Measurements from ENCODE around the gene MOB3B.
"Not testable (repeated sequence)": the region's sequence is repeated elsewhere in the genome, so short reads cannot be mapped to it uniquely, and the experiment has no call there.

The MOB3B gene

GRCh38 chr9:27442464-27442863 lies 87.2 kb downstream of the MOB3B start:
- no peak for DNase-seq

DNA sequence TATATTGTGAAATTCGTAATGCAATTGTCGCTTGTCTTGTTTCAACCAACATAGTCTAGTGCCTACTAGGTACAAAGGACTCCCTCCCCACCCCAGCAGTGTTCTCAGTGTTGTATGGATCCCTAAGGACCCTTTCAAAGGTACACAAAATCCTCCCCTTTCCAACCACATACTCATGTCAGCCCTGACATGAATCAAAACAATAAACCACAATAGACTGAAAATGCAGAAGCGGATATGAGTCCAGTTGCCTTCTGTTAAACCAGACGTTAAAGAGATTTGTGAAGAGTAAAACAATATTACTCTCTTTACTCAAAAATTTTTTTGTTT lies 87.9 kb downstream of the MOB3B start:
- no peak for DNase-seq

DNA sequence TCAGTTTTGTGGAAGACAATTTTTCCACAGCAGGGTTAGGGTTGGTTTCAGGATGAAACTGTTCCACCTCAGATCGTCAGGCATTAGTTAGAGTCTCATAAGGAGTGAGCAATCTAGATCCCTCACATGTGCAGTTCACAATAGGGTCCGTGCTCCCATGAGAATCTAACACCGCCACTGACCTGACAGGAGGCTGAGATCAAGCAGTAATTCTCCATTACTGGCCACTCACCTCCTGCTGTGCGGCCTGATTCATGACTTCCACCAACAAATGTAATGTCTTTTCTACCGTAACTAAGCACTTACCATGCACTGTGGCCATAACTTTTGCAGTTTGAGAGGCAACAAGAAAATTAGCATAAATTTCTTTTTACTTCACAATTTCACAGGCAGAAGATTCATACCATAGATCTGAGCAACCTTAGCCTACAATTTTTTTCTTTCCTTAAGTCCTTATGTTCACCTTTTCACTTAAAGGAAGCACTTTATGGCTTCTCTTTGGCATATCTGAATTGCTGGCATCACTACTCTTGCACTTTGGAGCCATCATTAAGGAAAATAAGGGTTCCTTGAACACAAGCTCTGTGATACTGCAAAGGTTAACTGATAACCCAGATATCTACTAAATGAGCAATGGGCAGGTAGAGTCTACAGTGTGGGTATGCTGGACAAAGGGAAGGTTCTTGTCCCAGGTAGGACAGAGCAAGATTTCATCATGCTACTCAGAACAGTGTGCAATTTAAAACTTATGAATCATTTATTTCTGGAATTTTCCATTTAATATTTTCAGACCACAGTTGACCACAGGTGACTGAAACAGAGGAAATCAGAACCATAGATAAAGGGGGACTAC lies 88.5 kb downstream of the MOB3B start:
- no peak for DNase-seq

DNA sequence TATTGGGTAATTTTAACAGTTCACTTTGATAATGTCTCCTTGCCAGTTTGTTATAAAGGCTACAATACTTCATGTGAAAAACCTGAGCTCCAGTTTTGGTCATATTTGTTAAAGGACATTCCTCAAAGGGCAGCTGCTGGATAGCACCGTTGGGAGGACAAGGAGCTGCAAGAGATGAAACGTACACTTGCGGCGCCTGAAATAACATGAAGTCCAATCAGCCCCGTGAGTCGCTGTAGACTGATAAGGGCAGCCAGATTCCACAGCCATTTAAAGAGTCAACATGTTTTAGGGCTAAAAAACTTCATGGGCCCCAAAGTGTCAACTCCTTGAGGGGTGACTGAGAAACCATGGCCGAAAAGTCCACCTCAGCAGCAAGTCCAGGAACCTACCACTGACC lies 91.1 kb downstream of the MOB3B start:
- DNase-seq = no peak

- no peak for DNase-seq
These were observed 91.8 kb downstream of the MOB3B start for GRCh38 chr9:27437652-27438373.

DNA sequence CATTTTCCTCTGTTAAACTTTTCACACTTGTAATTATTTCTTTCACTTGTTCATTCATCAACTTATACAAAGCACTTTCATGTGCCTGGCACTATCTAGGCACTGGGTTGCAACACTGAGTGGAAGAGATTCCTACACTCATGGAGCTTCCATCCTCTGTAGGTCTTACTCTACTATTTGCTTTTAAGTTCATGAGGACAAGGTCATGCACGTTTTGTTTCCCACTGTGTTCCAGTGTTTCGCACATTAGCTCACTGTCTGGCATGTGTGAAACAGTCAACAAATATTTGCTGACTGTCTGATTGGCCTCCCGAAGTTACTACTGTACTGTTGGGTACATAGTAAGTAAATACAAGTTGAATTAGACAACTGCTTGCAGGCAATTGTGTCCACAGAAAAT lies 93.4 kb downstream of the MOB3B start:
- DNase-seq = peak; percentile 10

GRCh38 chr9:27433631-27434325 lies 95.8 kb downstream of the MOB3B start:
- DNase-seq = no peak

DNA sequence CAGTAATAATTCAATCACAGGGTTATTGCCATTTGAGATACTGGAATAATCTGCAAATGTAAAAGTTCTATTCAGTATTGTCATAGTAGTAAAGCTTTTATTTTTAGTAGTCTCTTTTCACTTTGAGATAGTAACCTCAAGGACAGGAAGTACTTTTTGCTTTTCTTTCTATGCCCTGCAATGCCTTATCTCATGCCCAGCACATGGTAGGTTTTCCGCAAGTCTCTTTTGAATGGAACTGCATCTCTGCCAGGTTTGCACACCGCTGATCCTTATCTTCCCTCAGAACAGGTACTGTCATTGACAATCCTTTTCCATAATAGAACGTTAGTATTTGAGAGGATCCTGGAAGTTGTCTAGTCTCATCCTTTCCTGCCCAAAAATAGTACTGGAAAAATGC lies 97.3 kb downstream of the MOB3B start:
- no peak for DNase-seq

- no peak for DNase-seq
These were observed 98.0 kb downstream of the MOB3B start for GRCh38 chr9:27431543-27432147.

DNA sequence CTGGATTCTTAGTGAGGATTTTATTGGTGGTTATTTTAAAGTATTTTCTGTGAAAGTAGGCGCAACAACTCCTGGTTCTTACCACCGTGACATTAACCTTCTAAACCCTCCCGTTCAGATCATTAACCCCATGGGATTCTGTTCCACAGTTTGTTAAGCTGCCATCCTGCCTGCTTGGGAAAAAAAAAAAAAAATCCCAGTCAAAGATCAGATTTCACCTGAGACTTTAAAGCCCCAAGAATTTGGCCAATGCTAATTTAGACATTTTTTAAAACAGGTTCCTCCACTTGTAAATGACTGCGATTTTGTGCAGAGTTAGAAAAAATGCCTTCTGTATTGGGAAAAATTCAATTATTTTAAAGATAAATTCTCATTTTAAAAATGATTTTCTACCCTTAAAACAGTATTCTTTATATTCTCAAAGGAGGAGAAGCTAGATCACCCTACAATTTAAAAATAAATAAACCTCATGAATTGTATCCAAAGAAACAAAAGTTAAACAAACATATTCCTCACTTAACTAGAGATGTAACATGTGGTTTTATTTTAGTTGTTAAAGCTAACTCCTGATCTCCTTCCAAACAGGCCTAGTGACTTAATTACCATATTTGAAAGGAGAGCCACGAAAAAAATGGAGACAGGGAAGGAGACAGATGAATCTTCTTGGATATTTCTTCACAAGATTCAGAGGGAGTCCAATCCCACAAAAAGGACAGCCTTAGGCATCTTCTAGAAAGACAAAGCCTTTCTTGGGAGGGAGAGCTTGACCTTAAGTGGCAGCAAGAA lies 98.7 kb downstream of the MOB3B start:
- no peak for DNase-seq

GRCh38 chr9:27429917-27430316 lies 99.7 kb downstream of the MOB3B start:
- DNase-seq = no peak

- no peak for DNase-seq
These were observed 100.2 kb downstream of the MOB3B start for GRCh38 chr9:27429436-27429835.

- DNase-seq = no peak
These were observed 101.1 kb downstream of the MOB3B start for GRCh38 chr9:27428551-27428950.

DNA sequence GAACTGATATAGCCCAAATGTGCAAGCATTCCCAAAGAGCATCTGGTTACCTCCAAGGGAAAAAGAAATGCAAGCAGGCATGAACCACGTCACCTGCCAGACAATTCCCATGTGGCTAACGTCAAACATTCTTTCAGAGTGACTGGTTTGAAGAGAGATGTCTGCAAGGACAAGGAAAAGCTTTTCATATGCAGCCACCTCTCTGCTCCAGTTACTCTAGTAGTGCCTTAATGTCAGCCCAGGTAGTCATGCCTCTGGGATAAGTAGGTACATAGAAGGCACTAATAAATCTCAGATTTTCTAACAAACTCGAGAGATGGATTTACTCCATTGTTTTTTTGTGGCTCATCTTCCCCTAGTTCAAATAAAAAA lies 102.4 kb downstream of the MOB3B start:
- DNase-seq = no peak

- DNase-seq = peak; percentile 56
These were observed 102.9 kb downstream of the MOB3B start for GRCh38 chr9:27426511-27427271.

DNA sequence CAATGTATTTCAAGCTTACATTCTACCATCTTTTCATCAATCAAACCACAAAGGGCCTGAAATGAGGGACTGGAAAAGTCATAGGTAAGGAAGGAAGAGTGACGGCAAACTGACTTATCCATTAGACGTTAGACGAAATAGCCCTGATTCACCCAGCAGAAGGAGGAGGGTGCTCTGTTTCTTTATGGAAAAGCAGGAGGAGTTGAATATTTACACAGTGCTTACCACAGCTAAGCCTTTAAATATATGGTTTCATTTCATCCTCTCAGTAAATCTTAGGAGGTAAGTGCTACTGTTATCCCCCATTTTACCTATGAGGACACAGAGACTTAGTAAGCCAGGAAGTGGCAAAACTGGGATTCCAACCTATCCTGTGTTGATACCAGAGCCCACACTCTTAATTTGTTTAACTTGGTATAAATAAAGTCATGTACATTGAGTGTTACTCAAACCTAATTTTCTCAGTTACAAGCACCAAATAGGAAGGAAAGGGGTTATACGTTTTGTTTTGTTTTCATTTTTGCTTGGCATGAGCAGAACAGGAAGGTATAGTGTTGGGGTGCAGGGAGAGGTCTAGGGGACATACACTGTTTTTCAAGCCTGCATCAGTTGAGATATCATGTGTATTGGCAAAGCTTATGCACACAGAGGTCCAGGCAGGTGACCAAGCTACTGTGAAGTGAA lies 103.6 kb downstream of the MOB3B start:
- DNase-seq = no peak

DNA sequence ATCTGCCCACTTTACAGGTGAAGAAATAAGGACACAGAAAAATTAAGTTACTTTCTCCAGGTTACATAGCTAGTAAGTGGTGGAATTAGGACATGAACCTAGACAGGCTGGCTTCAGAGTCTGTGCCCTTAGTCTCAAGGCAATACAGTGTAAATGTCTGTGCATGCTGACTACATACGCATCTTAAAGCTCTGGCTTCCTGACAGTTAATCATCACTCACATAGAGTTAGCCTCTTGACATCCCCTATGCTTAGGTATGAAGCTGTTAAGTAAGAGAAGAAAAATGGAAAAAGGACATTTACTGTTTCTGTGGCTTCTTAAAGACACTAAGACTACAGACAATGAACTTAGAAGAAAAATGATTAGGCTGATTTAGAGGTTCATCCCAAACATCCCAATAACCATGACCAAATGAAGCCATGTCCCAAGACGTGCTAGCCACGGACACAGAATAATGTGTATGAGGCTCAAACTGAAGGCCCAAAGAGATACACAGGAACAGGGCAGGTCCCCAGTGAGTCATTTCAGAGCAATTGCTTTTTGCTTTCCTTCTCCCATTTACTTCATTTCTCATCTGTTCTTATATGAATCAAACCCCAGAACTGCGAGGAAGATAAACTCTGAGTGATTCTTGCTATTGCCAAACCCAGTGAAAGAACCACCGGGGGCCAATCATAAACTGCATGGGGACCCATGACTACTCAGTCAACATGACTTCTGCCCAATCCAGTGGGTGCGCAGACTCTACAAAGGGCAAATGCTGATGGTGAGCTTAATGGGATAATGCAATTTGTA lies 105.5 kb downstream of the MOB3B start:
- no peak for DNase-seq

GRCh38 chr9:27422279-27422834 lies 107.3 kb downstream of the MOB3B start:
- no peak for DNase-seq

DNA sequence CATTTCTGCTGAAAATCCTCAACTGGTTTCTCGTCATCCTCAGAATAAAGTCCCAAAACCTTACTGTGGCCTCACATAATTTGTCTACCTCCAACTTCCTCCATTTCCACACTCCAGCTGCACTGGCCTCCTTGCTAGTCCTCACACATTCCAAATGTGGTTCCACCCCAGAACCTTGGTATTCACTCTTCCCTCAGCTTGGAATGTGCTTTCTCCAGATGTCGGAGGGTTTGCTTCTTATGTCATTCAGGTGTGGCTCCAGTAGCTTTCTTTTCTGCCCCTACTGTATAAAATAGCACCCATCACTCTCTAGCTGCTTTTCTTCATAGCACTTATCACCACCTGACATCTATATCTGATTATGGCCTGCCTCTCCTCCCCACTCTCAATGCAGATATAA lies 108.0 kb downstream of the MOB3B start:
- DNase-seq = no peak

DNA sequence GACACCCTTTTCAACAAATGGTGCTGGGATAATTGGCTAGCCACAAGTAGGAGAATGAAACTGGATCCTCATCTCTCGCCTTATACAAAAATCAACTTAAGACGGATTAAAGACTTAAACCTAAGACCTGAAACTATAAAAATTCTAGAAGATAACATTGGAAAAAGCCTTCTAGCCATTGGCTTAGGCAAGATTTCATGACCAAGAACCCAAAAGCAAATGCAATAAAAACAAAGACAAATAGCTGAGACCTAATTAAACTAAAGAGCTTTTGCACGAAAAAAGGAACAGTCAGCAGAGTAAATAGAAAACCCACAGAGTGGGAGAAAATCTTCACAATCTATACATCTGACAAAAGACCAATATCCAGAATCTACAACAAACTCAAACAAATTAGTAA lies 110.1 kb downstream of the MOB3B start:
- DNase-seq = not testable (repeated sequence)
